Measurements from ENCODE around the gene ROBO1. TPM values are rescaled to one million over a fixed set of nuclear protein-coding genes. Genes with fewer than 3 reads are reported as not detected.

ROBO1 gene
- total RNA-seq (10 to 100 TPM; 30.3 to 91.9 (median 44.7) TPM), polyA plus RNA-seq (100 to 1,000 TPM in 1 of 3 donors, 10 to 100 TPM in 1, 1 to 10 TPM in 1; 6.4 to 144 (median 12.0) TPM)
- long read RNA-seq, donor 1, result 0 reads
- long read RNA-seq, donor 2, result 0 reads
- long read RNA-seq, donor 3, result 0 reads
- long read RNA-seq, donor 4, partial matches to known transcripts, result 1 of 1 reads
- long read RNA-seq, donor 4, other reads (novel, unspliced or antisense), result 0 of 1 reads
- long read RNA-seq, donor 5, partial matches to known transcripts, result 9 of 12 reads
- long read RNA-seq, donor 5, other reads (novel, unspliced or antisense), result 3 of 12 reads
- long read RNA-seq, donor 6, partial matches to known transcripts, result 2 of 6 reads
- long read RNA-seq, donor 6, other reads (novel, unspliced or antisense), result 4 of 6 reads
- long read RNA-seq, donor 7, result 0 reads
- long read RNA-seq, donor 8, result 0 reads
- long read RNA-seq, donor 9, result 0 reads
- long read RNA-seq, donor 10, partial matches to known transcripts, result 5 of 5 reads
- long read RNA-seq, donor 10, other reads (novel, unspliced or antisense), result 0 of 5 reads

- 0 to 3% (median 2%) methylated on average over 12 of the region's 12 CpGs for WGBS, 4 donors
- Histone ChIP-seq H3K9me3 (replicated peaks in 1 of 3) (no peaks in the 10 kb centered on the region), H3K27me3 (peaks cover 3% of the 10 kb centered on the region), H3K4me1 (replicated peaks in 1 of 2) (no peaks in the 10 kb centered on the region), H3K4me3 (peak within 1 kb of the TSS in 1 of 4 donors; percentile 26), H3K27ac (no peak within 1 kb of the TSS), H3K36me3 (replicated peaks in 1 of 2) (no peaks in the 10 kb centered on the region)
- DNase-seq, result no peak
- intact Hi-C loops (cut with DNase I), result no loop called here
- no peak for TF ChIP-seq POLR2A (IDR thresholded peaks at IDR 0.05)
These were observed at the start of gene ROBO1 for GRCh38 chr3:79767905-79768267. Gene ROBO1 (minus strand): TSS chr3:79767998.

GRCh38 chr3:79817224-79817623 lies 49.4 kb upstream of the ROBO1 start:
- Histone ChIP-seq H3K4me3 (no peak overlapping the region), H3K4me1 (replicated peaks in 1 of 2) (no peaks in the 10 kb centered on the region), H3K36me3 (replicated peaks in 1 of 2) (no peaks in the 10 kb centered on the region), H3K9me3 (replicated peaks in 1 of 3) (no peaks in the 10 kb centered on the region), H3K27ac (no peak overlapping the region), H3K27me3 (no peaks in the 10 kb centered on the region)
- 61 to 70% (median 68%) methylated on average over 1 to 3 of the region's 3 CpGs for WGBS, 4 donors
- intact Hi-C loops (cut with DNase I), result no loop called here
- no peak for DNase-seq
- no peak for TF ChIP-seq CTCF (IDR thresholded peaks at IDR 0.05)
- no peak for TF ChIP-seq POLR2A (IDR thresholded peaks at IDR 0.05)

GRCh38 chr3:79815478-79815877 lies 47.7 kb upstream of the ROBO1 start:
- no peak overlapping the region for H3K27ac ChIP-seq
- no peaks in the 10 kb centered on the region for H3K27me3 ChIP-seq
- H3K9me3 ChIP-seq (replicated peaks in 1 of 3), result no peaks in the 10 kb centered on the region
- no peak for TF ChIP-seq POLR2A (IDR thresholded peaks at IDR 0.05)
- no peak for TF ChIP-seq CTCF (IDR thresholded peaks at IDR 0.05)
- H3K4me1 ChIP-seq (replicated peaks in 1 of 2), result no peaks in the 10 kb centered on the region
- H3K4me3 ChIP-seq, result no peak overlapping the region
- DNase-seq, result no peak
- intact Hi-C loops (cut with DNase I), result no loop called here
- H3K36me3 ChIP-seq (replicated peaks in 1 of 2), result no peaks in the 10 kb centered on the region

GRCh38 chr3:79810581-79810980 lies 42.8 kb upstream of the ROBO1 start:
- Histone ChIP-seq H3K4me1 (replicated peaks in 1 of 2) (no peaks in the 10 kb centered on the region), H3K27ac (no peak overlapping the region), H3K9me3 (replicated peaks in 1 of 3) (no peaks in the 10 kb centered on the region), H3K36me3 (replicated peaks in 1 of 2) (no peaks in the 10 kb centered on the region), H3K27me3 (no peaks in the 10 kb centered on the region), H3K4me3 (no peak overlapping the region)
- intact Hi-C loops (cut with DNase I), result no loop called here
- WGBS, 4 donors, result 58 to 68% (median 61%) methylated on average over 1 of the region's 1 CpG
- DNase-seq, result no peak
- no peak for TF ChIP-seq CTCF (IDR thresholded peaks at IDR 0.05)
- TF ChIP-seq POLR2A (IDR thresholded peaks at IDR 0.05), result no peak

- TF ChIP-seq CTCF (IDR thresholded peaks at IDR 0.05), result no peak
- TF ChIP-seq POLR2A (IDR thresholded peaks at IDR 0.05), result no peak
- Histone ChIP-seq H3K27me3 (no peaks in the 10 kb centered on the region), H3K4me1 (replicated peaks in 1 of 2) (no peaks in the 10 kb centered on the region), H3K36me3 (replicated peaks in 1 of 2) (no peaks in the 10 kb centered on the region), H3K4me3 (no peak overlapping the region), H3K9me3 (replicated peaks in 1 of 3) (no peaks in the 10 kb centered on the region), H3K27ac (no peak overlapping the region)
- 77 to 85% (median 80%) methylated on average over 3 of the region's 3 CpGs for WGBS, 4 donors
- DNase-seq, result no peak
- intact Hi-C loops (cut with DNase I), result no loop called here
These were observed 42.3 kb upstream of the ROBO1 start for GRCh38 chr3:79810092-79810491.
